GM23338 (cell line): Measurements from ENCODE around the gene FRYL. TPM values are rescaled to one million over a fixed set of nuclear protein-coding genes. Genes with fewer than 3 reads are reported as not detected.

Experiments used
- ATAC-seq: fragments of 200-7000 bp; cut with Tn5 transposase; 3 replicates; pipeline ENCODE4 v1.9.1; 2020
- DNase-seq: peaks from one replicate; pipeline ENCODE4 v3.0.0-alpha.2; 2015; ENCODE audit warnings: low spot score
- H2AFZ ChIP-seq: fragments of 200-600 bp; sonication (generic); 2 replicates; pipeline ENCODE4 v1.8.0; 2016; ENCODE audit warnings: antibody characterized with exemption, mild to moderate bottlenecking, moderate library complexity
- H3F3A ChIP-seq: fragments of 200-600 bp; sonication (generic); replicated peaks from 2 replicates; pipeline ENCODE4 v1.8.0; 2017; ENCODE audit warnings: antibody characterized with exemption, mixed run types, low read depth
- H3K27ac ChIP-seq: fragments of 200-600 bp; sonication (generic); 2 replicates; pipeline ENCODE4 v1.6.1; 2016; ENCODE audit warnings: low read depth
- H3K27me3 ChIP-seq: fragments of 200-600 bp; sonication (generic); 2 replicates; pipeline ENCODE4 v1.8.0; 2016; ENCODE audit warnings: mild to moderate bottlenecking, mixed run types, moderate library complexity; ENCODE audit not compliant: insufficient read depth
- H3K36me3 ChIP-seq: fragments of 200-600 bp; sonication (generic); 2 replicates; pipeline ENCODE4 v1.8.0; 2016; ENCODE audit warnings: mild to moderate bottlenecking; ENCODE audit not compliant: insufficient read depth
- H3K4me1 ChIP-seq: fragments of 200-600 bp; sonication (generic); 2 replicates; pipeline ENCODE4 v1.8.0; 2016; ENCODE audit warnings: mild to moderate bottlenecking, moderate library complexity; ENCODE audit not compliant: insufficient read depth
- H3K4me2 ChIP-seq: fragments of 200-600 bp; sonication (generic); 2 replicates; pipeline ENCODE4 v1.7.1; 2017; ENCODE audit warnings: mixed run types
- H3K4me3 ChIP-seq: fragments of 200-600 bp; sonication (generic); 2 replicates; pipeline ENCODE4 v1.6.1; 2016; ENCODE audit warnings: mixed run types
- H3K79me2 ChIP-seq: fragments of 200-600 bp; sonication (generic); replicated peaks from 2 replicates; pipeline ENCODE4 v1.8.0; 2017; ENCODE audit warnings: mild to moderate bottlenecking; ENCODE audit not compliant: insufficient read depth
- H3K9me2 ChIP-seq: fragments of 200-600 bp; sonication (generic); 2 replicates; pipeline ENCODE4 v1.8.0; 2017; ENCODE audit not compliant: insufficient read depth
- H4K20me1 ChIP-seq: fragments of 200-600 bp; sonication (generic); replicated peaks from 2 replicates; pipeline ENCODE4 v1.8.0; 2017; ENCODE audit warnings: mild to moderate bottlenecking; ENCODE audit not compliant: insufficient read depth
- H3K27ac Mint-ChIP-seq: 2 replicates; pipeline ENCODE4 v1.8.0; 2020; ENCODE audit warnings: inconsistent platforms, mild to moderate bottlenecking, moderate library complexity, mixed read lengths
- H3K27me3 Mint-ChIP-seq: 3 replicates; pipeline ENCODE4 v1.8.0; 2022; ENCODE audit warnings: low read depth, mild to moderate bottlenecking, moderate library complexity, mixed read lengths, inconsistent platforms; ENCODE audit not compliant: insufficient read depth, poor library complexity
- H3K36me3 Mint-ChIP-seq: 3 replicates; pipeline ENCODE4 v1.8.0; 2021; ENCODE audit warnings: low read depth, mild to moderate bottlenecking, inconsistent platforms, moderate library complexity, mixed read lengths
- H3K4me1 Mint-ChIP-seq: 3 replicates; pipeline ENCODE4 v1.8.0; 2020; ENCODE audit warnings: mild to moderate bottlenecking, inconsistent platforms, mixed read lengths
- H3K4me3 Mint-ChIP-seq: 3 replicates; pipeline ENCODE4 v1.8.0; 2021; ENCODE audit warnings: moderate library complexity, mild to moderate bottlenecking, inconsistent platforms, mixed read lengths
- H3K9me3 Mint-ChIP-seq: 3 replicates; pipeline ENCODE4 v1.8.0; 2020; ENCODE audit warnings: moderate library complexity, mild to moderate bottlenecking, inconsistent platforms, mixed read lengths
- CTCF ChIP-seq, 2 experiments: fragments of 200-600 bp in 1 of 2; sonication (generic) in 1 of 2; conservative IDR thresholded peaks; 2 replicates each; pipeline versions ENCODE4 v1.5.1 to v1.6.1; 2016 to 2017; ENCODE audit warnings: antibody characterized with exemption in 2 of 2, low read depth in 2 of 2, mild to moderate bottlenecking in 2 of 2, moderate library complexity in 1 of 2
- ETS1 ChIP-seq: IDR thresholded peaks from 2 replicates; pipeline ENCODE4 v1.6.1; 2016; ENCODE audit warnings: antibody characterized with exemption
- EZH2phosphoT487 ChIP-seq: fragments of 200-600 bp; sonication (generic); IDR thresholded peaks from one replicate; pipeline ENCODE4 v1.8.1; 2018; ENCODE audit warnings: antibody characterized with exemption; ENCODE audit not compliant: unreplicated experiment
- JUNB ChIP-seq: IDR thresholded peaks from one replicate; pipeline ENCODE4 v1.6.1; 2016; ENCODE audit warnings: antibody characterized with exemption; ENCODE audit not compliant: unreplicated experiment
- NANOG ChIP-seq: IDR thresholded peaks from 2 replicates; pipeline ENCODE4 v1.6.1; 2016; ENCODE audit warnings: antibody characterized with exemption, borderline replicate concordance
- STAT1 ChIP-seq: IDR thresholded peaks from one replicate; pipeline ENCODE4 v1.6.1; 2016; ENCODE audit warnings: antibody characterized with exemption; ENCODE audit not compliant: unreplicated experiment
- ZNF114 ChIP-seq: fragments of 250-450 bp; sonication (Bioruptor Pico); IDR thresholded peaks from 2 replicates; pipeline ENCODE4 v1.5.0; 2020; ENCODE audit warnings: mild to moderate bottlenecking, moderate library complexity
- ZNF331 ChIP-seq: fragments of 250-450 bp; sonication (Bioruptor Pico); IDR thresholded peaks from 2 replicates; pipeline ENCODE4 v1.5.0; 2020; ENCODE audit warnings: low read depth, mild to moderate bottlenecking, moderate library complexity
- ZNF462 ChIP-seq: fragments of 250-450 bp; sonication (Bioruptor Pico); IDR thresholded peaks from 2 replicates; pipeline ENCODE4 v1.5.0; 2020; ENCODE audit warnings: mild to moderate bottlenecking, moderate library complexity
- polyA plus RNA-seq: library from polyadenylated mRNA; unstranded; fragments of >200 nt; fragmentation: Nextera tagmentation; extraction: Ambion mirVana; gene quantifications from 2 replicates; pipeline ENCODE4 v1.2.1, GENCODE V29; 2016
- total RNA-seq: library from RNA; depleted of rRNA; stranded (reverse); fragments of >200 nt; shearing (Covaris generic); gene quantifications from 2 replicates; pipeline ENCODE4 v1.2.3, GENCODE V29; 2014
- TF ChIP-seq, protein P1 (sequence below): IDR thresholded peaks from one replicate; pipeline ENCODE4 v1.6.1; 2018; ENCODE audit warnings: antibody characterized with exemption; ENCODE audit not compliant: unreplicated experiment

The FRYL gene
- total and polyA plus RNA-seq, 2 experiments from 2014 or later = 30.7 to 53.3 TPM

DNA sequence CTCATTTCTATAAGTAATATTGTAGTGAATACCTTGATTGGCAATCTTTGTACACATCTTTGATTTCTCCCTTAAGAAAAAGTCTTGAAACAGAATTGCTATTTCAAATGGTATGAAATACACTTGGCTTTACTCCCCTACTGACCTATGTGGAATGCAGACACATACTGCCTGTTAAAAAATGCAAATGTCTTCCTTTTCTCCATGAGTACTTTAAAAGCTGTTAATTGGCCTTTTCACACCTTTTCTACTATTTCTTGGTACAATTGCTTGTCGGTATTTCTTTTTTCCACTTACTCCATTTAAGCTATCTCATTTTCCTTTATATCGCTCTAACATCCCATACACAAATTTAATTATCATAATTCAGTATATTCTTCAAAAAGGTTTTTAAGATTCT lies 87.2 kb downstream of the FRYL start:
- DNase-seq (no peak), ATAC-seq (peak; percentile 63)
- Histone ChIP-seq H3K4me3 (no peak overlapping the region), H3F3A (no peaks in the 10 kb centered on the region), H3K27ac (peak overlapping the region; percentile 67; the same call in 1 of the 2 replicates), H3K36me3 (no peaks in the 10 kb centered on the region), H4K20me1 (no peaks in the 10 kb centered on the region), H2AFZ (no peak overlapping the region), H3K4me2 (peak overlapping the region; percentile 39), H3K9me2 (no peaks in the 10 kb centered on the region), H3K4me1 (peaks cover 20% of the 10 kb centered on the region), H3K79me2 (peaks cover 92% of the 10 kb centered on the region), H3K27me3 (no peaks in the 10 kb centered on the region)
- H3K27me3 Mint-ChIP-seq = no peaks in the 10 kb centered on the region
- H3K36me3 Mint-ChIP-seq = no peaks in the 10 kb centered on the region
- H3K4me3 Mint-ChIP-seq = no peak overlapping the region
- TF ChIP-seq ZNF331 (CRISPR knock-in tag) (no peak), ZNF114 (CRISPR knock-in tag) (no peak), STAT1 (no peak), NANOG (no peak), EZH2phosphoT487 (no peak), CTCF (conservative IDR thresholded peaks at IDR 0.05; ENCODE audit: low read depth in 2 of 2) (no peak), ETS1 (no peak), JUNB (no peak), ZNF462 (CRISPR knock-in tag) (no peak)
- TF ChIP-seq, protein P1, sequence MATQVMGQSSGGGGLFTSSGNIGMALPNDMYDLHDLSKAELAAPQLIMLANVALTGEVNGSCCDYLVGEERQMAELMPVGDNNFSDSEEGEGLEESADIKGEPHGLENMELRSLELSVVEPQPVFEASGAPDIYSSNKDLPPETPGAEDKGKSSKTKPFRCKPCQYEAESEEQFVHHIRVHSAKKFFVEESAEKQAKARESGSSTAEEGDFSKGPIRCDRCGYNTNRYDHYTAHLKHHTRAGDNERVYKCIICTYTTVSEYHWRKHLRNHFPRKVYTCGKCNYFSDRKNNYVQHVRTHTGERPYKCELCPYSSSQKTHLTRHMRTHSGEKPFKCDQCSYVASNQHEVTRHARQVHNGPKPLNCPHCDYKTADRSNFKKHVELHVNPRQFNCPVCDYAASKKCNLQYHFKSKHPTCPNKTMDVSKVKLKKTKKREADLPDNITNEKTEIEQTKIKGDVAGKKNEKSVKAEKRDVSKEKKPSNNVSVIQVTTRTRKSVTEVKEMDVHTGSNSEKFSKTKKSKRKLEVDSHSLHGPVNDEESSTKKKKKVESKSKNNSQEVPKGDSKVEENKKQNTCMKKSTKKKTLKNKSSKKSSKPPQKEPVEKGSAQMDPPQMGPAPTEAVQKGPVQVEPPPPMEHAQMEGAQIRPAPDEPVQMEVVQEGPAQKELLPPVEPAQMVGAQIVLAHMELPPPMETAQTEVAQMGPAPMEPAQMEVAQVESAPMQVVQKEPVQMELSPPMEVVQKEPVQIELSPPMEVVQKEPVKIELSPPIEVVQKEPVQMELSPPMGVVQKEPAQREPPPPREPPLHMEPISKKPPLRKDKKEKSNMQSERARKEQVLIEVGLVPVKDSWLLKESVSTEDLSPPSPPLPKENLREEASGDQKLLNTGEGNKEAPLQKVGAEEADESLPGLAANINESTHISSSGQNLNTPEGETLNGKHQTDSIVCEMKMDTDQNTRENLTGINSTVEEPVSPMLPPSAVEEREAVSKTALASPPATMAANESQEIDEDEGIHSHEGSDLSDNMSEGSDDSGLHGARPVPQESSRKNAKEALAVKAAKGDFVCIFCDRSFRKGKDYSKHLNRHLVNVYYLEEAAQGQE = no peak
- peaks cover 33% of the 10 kb centered on the region for H3K4me1 Mint-ChIP-seq
- no peak overlapping the region; the same call in 1 of the 2 replicates for H3K27ac Mint-ChIP-seq
- no peaks in the 10 kb centered on the region for H3K9me3 Mint-ChIP-seq
